Uterus (tissue), 4 donors: Measurements from ENCODE around the gene CSTB. TPM values are rescaled to one million over a fixed set of nuclear protein-coding genes. Genes with fewer than 3 reads are reported as not detected.

ENCODE experiments used
- DNase-seq, 2 donors: peaks; one replicate each; pipeline ENCODE4 v3.0.0-alpha.2; 2019 to 2020
- H3K27ac ChIP-seq, 2 donors: fragments of 200-600 bp; sonication (generic); 1 replicate in 1 of 2; 2 replicates in 1 of 2; pipeline ENCODE4 v1.5.1; 2016 to 2018
- H3K27me3 ChIP-seq, 2 donors: fragments of 200-600 bp; sonication (generic); one replicate each; pipeline ENCODE4 v1.5.1; 2018 to 2019; ENCODE audit warnings: control low read depth in 1 of 2
- H3K36me3 ChIP-seq, 2 donors: fragments of 200-600 bp; sonication (generic); one replicate each; pipeline ENCODE4 v1.5.1; 2019; ENCODE audit warnings: control low read depth in 1 of 2
- H3K4me1 ChIP-seq, 2 donors: fragments of 200-600 bp; sonication (generic); one replicate each; pipeline ENCODE4 v1.5.1; 2018 to 2019; ENCODE audit warnings: control low read depth in 1 of 2
- H3K4me3 ChIP-seq, 2 donors: fragments of 200-600 bp; sonication (generic); 1 replicate in 1 of 2; 2 replicates in 1 of 2; pipeline ENCODE4 v1.5.1; 2018 to 2019; ENCODE audit warnings: mild to moderate bottlenecking in 1 of 2
- H3K9me3 ChIP-seq, 2 donors: fragments of 200-600 bp; sonication (generic); one replicate each; pipeline ENCODE4 v1.5.1; 2019; ENCODE audit warnings: control low read depth in 1 of 2
- POLR2A ChIP-seq, 2 donors: fragments of 450-650 bp; IDR thresholded peaks; one replicate each; pipeline ENCODE4 v1.6.1; 2016; ENCODE audit warnings: antibody characterized with exemption in 2 of 2, mild to moderate bottlenecking in 1 of 2, moderate library complexity in 1 of 2
- intact Hi-C: fragments of 100-400 bp; cut with DNase I; formaldehyde crosslinking; loops from one replicate; pipeline ENCODE4 v1.15.1; 2023; ENCODE audit warnings: low total_unique reads
- total RNA-seq, 4 donors: library from RNA; depleted of rRNA in 3 of 4; stranded (reverse); fragments of >200 nt in 3 of 4; gene quantifications; one replicate each; pipeline versions ENCODE4 v1.1.0 to v1.2.4, GENCODE V29; 2014 to 2023
- TF ChIP-seq, protein P1 (sequence below), 4 experiments: fragments of 200-600 bp in 2 of 4; fragments of 450-650 bp in 2 of 4; sonication (generic) in 2 of 4; IDR thresholded peaks; one replicate each; pipeline ENCODE4 v1.5.1; 2016 to 2019; ENCODE audit warnings: antibody characterized with exemption in 4 of 4, mild to moderate bottlenecking in 2 of 4, moderate library complexity in 1 of 4
- donor health status: DM: yes; HTN: yes; CAD: no.

Gene CSTB
- total RNA-seq, 4 donors from 2014 or later, result 2.0 to 31.2 (median 5.6) TPM

DNA sequence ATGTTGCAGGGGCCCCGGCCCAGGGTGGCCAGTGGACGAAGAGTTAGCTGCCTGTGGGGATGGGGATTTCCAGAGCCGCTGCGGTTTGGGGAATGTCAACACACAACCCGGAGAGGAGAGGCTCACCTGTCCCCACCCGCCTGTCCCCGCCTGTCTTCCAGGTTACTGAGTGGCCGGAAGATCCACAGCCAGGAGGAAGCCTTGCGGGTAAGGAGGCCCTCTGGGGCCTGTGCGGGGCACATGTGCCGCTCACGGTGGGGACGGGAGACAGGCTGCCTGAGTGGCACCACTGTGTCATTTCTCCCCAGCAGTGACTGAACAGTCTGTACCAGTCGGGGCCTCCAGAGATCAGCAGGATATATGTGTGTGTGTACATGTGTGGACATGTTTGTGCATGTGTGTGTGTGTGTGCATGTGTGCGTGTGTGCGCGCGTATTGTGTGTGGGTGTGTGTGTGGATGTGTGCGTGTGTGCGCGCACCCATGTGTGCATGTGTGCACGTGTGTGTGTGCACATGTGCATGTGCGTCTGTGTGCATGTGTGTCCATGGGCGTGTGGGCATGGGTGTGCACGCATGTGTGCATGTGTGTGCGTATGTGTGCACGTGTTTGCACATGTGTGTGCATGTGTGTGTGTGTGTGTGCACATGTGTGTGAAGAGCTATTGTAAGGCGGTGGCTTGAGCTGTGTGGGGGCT lies 25.6 kb downstream of the CSTB start:
- TF ChIP-seq POLR2A (IDR thresholded peaks at IDR 0.05), result no peak
- TF ChIP-seq, protein P1, sequence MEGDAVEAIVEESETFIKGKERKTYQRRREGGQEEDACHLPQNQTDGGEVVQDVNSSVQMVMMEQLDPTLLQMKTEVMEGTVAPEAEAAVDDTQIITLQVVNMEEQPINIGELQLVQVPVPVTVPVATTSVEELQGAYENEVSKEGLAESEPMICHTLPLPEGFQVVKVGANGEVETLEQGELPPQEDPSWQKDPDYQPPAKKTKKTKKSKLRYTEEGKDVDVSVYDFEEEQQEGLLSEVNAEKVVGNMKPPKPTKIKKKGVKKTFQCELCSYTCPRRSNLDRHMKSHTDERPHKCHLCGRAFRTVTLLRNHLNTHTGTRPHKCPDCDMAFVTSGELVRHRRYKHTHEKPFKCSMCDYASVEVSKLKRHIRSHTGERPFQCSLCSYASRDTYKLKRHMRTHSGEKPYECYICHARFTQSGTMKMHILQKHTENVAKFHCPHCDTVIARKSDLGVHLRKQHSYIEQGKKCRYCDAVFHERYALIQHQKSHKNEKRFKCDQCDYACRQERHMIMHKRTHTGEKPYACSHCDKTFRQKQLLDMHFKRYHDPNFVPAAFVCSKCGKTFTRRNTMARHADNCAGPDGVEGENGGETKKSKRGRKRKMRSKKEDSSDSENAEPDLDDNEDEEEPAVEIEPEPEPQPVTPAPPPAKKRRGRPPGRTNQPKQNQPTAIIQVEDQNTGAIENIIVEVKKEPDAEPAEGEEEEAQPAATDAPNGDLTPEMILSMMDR (IDR thresholded peaks at IDR 0.05), result no peak
- Histone ChIP-seq H3K4me1 (no peaks in the 10 kb centered on the region), H3K9me3 (no peaks in the 10 kb centered on the region), H3K27me3 (no peaks in the 10 kb centered on the region), H3K4me3 (no peak overlapping the region), H3K36me3 (no peaks in the 10 kb centered on the region), H3K27ac (no peak overlapping the region)
- DNase-seq, result no peak
- intact Hi-C loops, result no loop called here

DNA sequence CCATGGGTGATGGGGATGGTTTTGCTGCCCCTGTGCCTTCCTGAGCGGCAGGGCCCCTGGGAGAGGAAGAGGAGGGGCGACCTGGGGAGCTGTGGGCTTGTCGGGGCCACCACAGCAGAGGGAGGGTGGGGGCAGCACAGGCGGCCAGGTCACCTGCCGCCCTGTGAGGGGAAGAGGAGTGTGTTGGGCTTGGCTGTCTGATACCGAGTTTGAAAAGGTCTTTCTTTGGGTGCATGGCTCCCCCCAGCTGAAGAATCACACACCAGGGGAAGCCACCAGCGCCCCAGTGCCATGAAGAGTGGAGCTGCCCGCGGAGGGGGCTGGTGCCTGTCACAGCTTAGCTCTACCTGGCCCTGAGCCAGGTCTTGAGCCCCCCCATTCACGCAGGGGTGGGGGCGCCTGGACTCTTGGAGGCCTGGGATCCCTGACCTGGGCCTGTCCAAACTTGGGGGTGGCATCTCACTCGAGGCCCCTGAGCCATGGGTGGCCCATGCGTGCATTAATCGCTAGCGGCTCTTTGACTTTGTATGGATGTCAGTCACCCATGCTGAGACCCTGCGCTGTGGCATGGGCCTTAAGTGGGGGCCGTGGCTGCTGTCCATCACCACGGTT lies 26.4 kb downstream of the CSTB start:
- no peaks in the 10 kb centered on the region for H3K9me3 ChIP-seq
- intact Hi-C loops, result no loop called here
- no peaks in the 10 kb centered on the region for H3K36me3 ChIP-seq
- TF ChIP-seq POLR2A (IDR thresholded peaks at IDR 0.05), result no peak
- TF ChIP-seq, protein P1 (IDR thresholded peaks at IDR 0.05), result no peak
- DNase-seq, result no peak
- no peaks in the 10 kb centered on the region for H3K4me1 ChIP-seq
- no peak overlapping the region for H3K4me3 ChIP-seq
- no peaks in the 10 kb centered on the region for H3K27me3 ChIP-seq
- H3K27ac ChIP-seq, result no peak overlapping the region

DNA sequence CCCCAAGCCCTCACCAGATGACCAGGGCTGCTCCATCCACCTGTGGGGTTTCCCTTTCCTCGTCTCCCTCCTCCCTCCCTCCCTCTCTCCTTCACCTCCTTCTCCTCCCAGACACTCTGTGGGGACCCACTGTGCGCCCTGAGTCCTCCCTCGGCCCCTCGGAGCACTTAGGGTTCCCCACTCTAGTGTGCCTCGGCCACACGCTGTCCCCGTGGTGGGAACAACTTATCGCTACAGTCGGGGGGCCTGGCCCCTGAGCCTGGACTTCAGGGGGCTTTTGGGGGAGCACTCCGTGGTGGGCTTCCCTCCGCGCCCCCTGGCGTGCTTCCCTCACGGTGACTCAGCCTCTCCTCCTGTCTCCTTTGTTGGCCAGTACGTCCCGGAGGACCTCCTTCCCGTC lies 27.5 kb downstream of the CSTB start:
- no peaks in the 10 kb centered on the region for H3K27me3 ChIP-seq
- H3K4me1 ChIP-seq, result no peaks in the 10 kb centered on the region
- H3K4me3 ChIP-seq, result no peak overlapping the region
- no peaks in the 10 kb centered on the region for H3K9me3 ChIP-seq
- no peaks in the 10 kb centered on the region for H3K36me3 ChIP-seq
- intact Hi-C loops, result no loop called here
- TF ChIP-seq POLR2A (IDR thresholded peaks at IDR 0.05), result no peak
- TF ChIP-seq, protein P1 (IDR thresholded peaks at IDR 0.05), result no peak
- no peak for DNase-seq
- H3K27ac ChIP-seq, result no peak overlapping the region

DNA sequence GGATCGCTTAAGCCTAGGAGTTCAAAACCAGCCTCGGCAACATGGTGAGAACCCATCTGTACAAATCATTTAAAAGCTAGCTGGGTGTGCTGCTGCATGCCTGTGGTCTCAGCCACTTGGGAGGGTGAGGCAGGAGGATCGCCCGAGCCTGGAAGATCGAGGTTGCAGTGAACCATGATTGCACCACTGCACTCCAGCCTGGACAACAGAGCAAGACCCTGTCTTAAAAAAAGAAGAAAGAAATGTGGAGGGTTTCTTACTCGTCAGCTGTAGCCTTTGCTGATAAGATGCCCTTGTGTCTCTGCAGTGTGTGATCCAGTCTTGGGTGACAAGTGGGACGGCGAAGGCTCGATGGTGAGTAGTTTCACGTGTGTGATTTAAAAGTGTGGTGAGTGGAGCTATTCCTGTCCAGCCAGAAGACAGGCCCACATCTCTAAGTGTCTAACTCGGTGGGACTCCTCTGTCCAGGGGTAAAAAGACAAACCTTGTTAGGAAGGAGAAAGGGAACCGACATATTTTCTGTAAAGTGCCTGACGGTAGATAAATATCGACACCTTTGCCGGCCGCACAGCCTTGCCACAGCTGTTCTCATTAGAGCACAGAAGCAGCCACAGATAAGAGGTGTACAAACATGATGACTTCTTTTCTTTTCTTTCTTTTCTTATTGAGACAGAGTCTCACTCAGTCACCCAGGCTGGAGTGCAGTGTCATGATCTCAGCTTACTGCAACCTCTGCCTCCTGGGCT lies 30.2 kb downstream of the CSTB start:
- Histone ChIP-seq H3K36me3 (no peaks in the 10 kb centered on the region), H3K9me3 (no peaks in the 10 kb centered on the region), H3K4me3 (no peak overlapping the region), H3K27me3 (no peaks in the 10 kb centered on the region), H3K27ac (no peak overlapping the region), H3K4me1 (no peaks in the 10 kb centered on the region)
- DNase-seq, result no peak
- intact Hi-C loops, result no loop called here
- TF ChIP-seq, protein P1 (IDR thresholded peaks at IDR 0.05), result no peak
- no peak for TF ChIP-seq POLR2A (IDR thresholded peaks at IDR 0.05)

DNA sequence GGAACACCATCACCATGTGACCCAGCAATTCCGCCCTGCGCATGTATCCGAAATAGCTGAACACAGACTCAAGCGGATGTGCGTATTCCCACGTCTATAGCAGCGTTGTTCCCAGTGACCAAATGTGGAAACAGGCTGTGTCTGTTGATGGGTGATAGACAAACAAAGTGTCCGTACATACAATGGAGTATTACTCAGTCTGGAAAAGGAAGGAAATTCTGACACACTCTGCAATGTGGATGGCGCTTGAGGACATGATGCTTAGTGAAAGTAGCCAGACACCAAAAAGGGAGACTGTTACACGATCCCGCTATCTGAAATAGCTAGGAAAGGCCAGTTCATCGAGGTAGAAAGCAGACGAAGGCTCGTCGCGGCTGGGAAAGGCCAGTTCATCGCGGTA lies 31.4 kb downstream of the CSTB start:
- Histone ChIP-seq H3K9me3 (no peaks in the 10 kb centered on the region), H3K4me3 (no peak overlapping the region), H3K27ac (no peak overlapping the region), H3K36me3 (no peaks in the 10 kb centered on the region), H3K4me1 (no peaks in the 10 kb centered on the region), H3K27me3 (no peaks in the 10 kb centered on the region)
- TF ChIP-seq, protein P1 (IDR thresholded peaks at IDR 0.05), result no peak
- TF ChIP-seq POLR2A (IDR thresholded peaks at IDR 0.05), result no peak
- intact Hi-C loops, result no loop called here
- no peak for DNase-seq
